GM12878 (cell line): ENCODE results near the gene FBXO38.

Experiments
- CTCF ChIP-seq, 3 experiments: IDR thresholded peaks in 2 of 3; conservative IDR thresholded peaks in 1 of 3; 2 replicates each; pipeline ENCODE4 v1.5.1; 2011; ENCODE audit warnings: low read depth in 3 of 3, low read length in 3 of 3, mild to moderate bottlenecking in 3 of 3, control low read depth in 2 of 3, moderate library complexity in 2 of 3, inconsistent platforms in 1 of 3, mixed read lengths in 1 of 3; ENCODE audit not compliant: control insufficient read depth in 2 of 3, insufficient read depth in 1 of 3; ENCODE audit errors: extremely low read depth in 1 of 3
- NBN ChIP-seq: fragments of 450-650 bp; IDR thresholded peaks from 2 replicates; pipeline ENCODE4 v1.6.1; 2016
- PAX8 ChIP-seq: fragments of 450-650 bp; IDR thresholded peaks from 2 replicates; pipeline ENCODE4 v1.6.1; 2017; ENCODE audit warnings: mild to moderate bottlenecking, moderate library complexity
- POLR2A ChIP-seq: IDR thresholded peaks from 2 replicates; pipeline ENCODE4 v1.6.1; 2011; ENCODE audit warnings: low read depth, mild to moderate bottlenecking, low read length
- POLR2AphosphoS5 ChIP-seq: IDR thresholded peaks from 2 replicates; pipeline ENCODE4 v1.6.1; 2011; ENCODE audit warnings: mild to moderate bottlenecking, low read length, inconsistent platforms
- ZSCAN29 ChIP-seq: fragments of 450-650 bp; IDR thresholded peaks from 2 replicates; pipeline ENCODE4 v1.6.1; 2017; ENCODE audit warnings: mild to moderate bottlenecking, moderate library complexity

- TF ChIP-seq PAX8, result no peak
- TF ChIP-seq POLR2AphosphoS5, result no peak
- no peak for TF ChIP-seq CTCF (IDR thresholded peaks at IDR 0.05 in 2 of 3, conservative IDR thresholded peaks at IDR 0.05 in 1 of 3; ENCODE audit: control insufficient read depth in 2 of 3, extremely low read depth in 1 of 3, insufficient read depth in 1 of 3, low read depth in 3 of 3, low read length in 3 of 3)
- no peak for TF ChIP-seq POLR2A
- TF ChIP-seq ZSCAN29, result no peak
- no peak for TF ChIP-seq NBN
These were observed 107.4 kb downstream of the FBXO38 start for GRCh38 chr5:148491015-148491792.
